BJ (cell line): ENCODE data around the gene GPX8. TPM values are rescaled to one million over a fixed set of nuclear protein-coding genes. Genes with fewer than 3 reads are reported as not detected.

Experiments used
- CTCF ChIA-PET: fragments of 350-600 bp; formaldehyde crosslinking; extraction: SDS; loops from one replicate; lab custom pipeline; 2021; ENCODE audit warnings: antibody characterized with exemption, inconsistent platforms; lab: Yijun Ruan, JAX
- POLR2A ChIA-PET: fragments of 300-600 bp; sonication (Branson Sonifier 250); formaldehyde crosslinking; extraction: SDS; loops from one replicate; lab custom pipeline; 2021; ENCODE audit warnings: antibody characterized with exemption; lab: Charles Lee
- DNase-seq: peaks from one replicate; pipeline ENCODE4 v3.0.0-alpha.2; 2011; ENCODE audit warnings: low read depth
- H3K27me3 ChIP-seq: 2 replicates; pipeline ENCODE4 v1.6.0; 2011; ENCODE audit warnings: low read length; ENCODE audit not compliant: control insufficient read depth, insufficient read depth
- H3K36me3 ChIP-seq: 2 replicates; pipeline ENCODE4 v1.5.1; 2011; ENCODE audit warnings: low read length; ENCODE audit not compliant: control insufficient read depth, insufficient read depth
- H3K4me3 ChIP-seq: 2 replicates; pipeline ENCODE4 v1.5.1; 2011; ENCODE audit warnings: low read depth, mild to moderate bottlenecking, control low read depth, low read length
- polyA plus RNA-seq: library from polyadenylated mRNA; depleted of rRNA; stranded (reverse); fragments of >200 nt; gene quantifications from 2 replicates; pipeline ENCODE4 v1.2.3, GENCODE V29; 2011
- TF ChIP-seq, protein P1 (sequence below): IDR thresholded peaks from 2 replicates; pipeline ENCODE4 v1.5.1; 2011; ENCODE audit warnings: low read depth, mild to moderate bottlenecking, control low read depth, inconsistent platforms, low read length, moderate library complexity; ENCODE audit not compliant: insufficient read depth

GPX8 gene
- polyA plus RNA-seq, 1 experiment, result 115 TPM

DNA sequence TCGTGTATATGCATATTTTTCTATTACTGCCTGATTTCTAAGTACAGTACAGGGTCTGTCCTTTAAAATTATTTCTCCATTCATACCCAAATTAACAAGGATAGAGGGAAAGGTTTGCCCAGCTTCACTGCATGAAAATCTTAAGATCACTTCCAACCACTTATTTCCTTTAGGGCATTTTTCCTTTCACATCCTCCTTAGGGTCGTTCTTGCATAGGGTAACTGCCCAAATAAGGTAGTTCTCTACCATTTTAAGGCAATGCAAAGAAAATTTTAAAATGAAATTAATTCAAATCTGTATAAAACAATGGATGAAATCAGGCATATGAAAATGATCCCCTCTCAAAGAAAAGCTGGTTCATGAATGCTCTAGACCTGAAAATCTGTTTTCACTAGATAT lies 17.1 kb downstream of the GPX8 start:
- CTCF ChIA-PET, result interaction anchor here (1.4 kb wide), 1 partner anchor 43 kb away, joined by 3 read pairs; no protein-coding TSS in a partner anchor
- POLR2A ChIA-PET, result no interaction called here
- peaks cover 28% of the 10 kb centered on the region for H3K27me3 ChIP-seq

DNA sequence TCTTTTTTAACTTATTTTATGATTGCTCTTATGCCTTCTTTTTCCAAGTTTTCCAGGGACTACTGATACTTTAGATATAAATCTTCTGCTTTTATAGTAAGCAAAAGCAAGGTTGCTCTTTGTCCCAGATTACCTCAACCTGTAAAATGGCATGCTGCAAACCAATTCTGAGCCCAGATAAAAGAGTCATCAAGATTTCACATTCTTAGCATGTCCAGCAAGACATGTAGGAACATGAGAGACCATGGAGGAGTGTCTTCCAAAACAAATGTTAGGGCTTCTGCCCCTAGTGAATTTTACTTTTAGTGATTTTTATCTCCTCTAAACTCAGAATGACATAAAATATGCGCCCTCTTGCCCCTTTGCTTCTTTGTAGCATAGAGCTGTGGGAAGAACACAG lies 20.0 kb downstream of the GPX8 start:
- ChIA-PET CTCF (interaction anchor here (1.2 kb wide), 1 partner anchor 46 kb away, joined by 3 read pairs; no protein-coding TSS in a partner anchor), POLR2A (no interaction called here)
- no peak overlapping the region for H3K4me3 ChIP-seq
- no peak for DNase-seq
- TF ChIP-seq, protein P1, sequence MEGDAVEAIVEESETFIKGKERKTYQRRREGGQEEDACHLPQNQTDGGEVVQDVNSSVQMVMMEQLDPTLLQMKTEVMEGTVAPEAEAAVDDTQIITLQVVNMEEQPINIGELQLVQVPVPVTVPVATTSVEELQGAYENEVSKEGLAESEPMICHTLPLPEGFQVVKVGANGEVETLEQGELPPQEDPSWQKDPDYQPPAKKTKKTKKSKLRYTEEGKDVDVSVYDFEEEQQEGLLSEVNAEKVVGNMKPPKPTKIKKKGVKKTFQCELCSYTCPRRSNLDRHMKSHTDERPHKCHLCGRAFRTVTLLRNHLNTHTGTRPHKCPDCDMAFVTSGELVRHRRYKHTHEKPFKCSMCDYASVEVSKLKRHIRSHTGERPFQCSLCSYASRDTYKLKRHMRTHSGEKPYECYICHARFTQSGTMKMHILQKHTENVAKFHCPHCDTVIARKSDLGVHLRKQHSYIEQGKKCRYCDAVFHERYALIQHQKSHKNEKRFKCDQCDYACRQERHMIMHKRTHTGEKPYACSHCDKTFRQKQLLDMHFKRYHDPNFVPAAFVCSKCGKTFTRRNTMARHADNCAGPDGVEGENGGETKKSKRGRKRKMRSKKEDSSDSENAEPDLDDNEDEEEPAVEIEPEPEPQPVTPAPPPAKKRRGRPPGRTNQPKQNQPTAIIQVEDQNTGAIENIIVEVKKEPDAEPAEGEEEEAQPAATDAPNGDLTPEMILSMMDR, result no peak
- H3K36me3 ChIP-seq, result no peaks in the 10 kb centered on the region
- H3K27me3 ChIP-seq, result peaks cover 24% of the 10 kb centered on the region

More for the DNA sequence above, 17.1 kb downstream of the GPX8 start:
- TF ChIP-seq, protein P1, result no peak
- DNase-seq, result no peak
- Histone ChIP-seq H3K4me3 (no peak overlapping the region), H3K36me3 (no peaks in the 10 kb centered on the region)

DNA sequence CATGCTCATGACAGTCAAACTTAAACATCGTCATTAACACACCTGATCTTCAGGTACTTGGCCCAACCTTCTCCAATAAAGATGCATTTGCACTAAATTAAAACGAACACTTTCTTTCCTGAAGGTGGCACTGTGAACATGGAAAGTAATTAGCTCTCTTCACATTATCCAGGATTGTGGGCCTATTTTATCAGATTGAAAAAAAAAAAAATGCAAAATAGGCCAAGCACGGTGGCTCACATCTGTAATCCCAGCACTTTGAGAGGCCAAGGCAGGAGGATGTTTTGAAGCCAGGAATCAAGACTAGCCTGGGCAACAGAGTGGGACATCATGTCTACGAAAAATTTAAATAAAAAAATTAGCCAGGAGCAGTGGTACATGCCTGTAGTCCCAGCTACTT lies 27.4 kb downstream of the GPX8 start:
- H3K4me3 ChIP-seq, result no peak overlapping the region
- peaks cover 17% of the 10 kb centered on the region for H3K27me3 ChIP-seq
- TF ChIP-seq, protein P1, result no peak
- no peaks in the 10 kb centered on the region for H3K36me3 ChIP-seq
- CTCF ChIA-PET, result no interaction called here
- POLR2A ChIA-PET, result no interaction called here
- no peak for DNase-seq

DNA sequence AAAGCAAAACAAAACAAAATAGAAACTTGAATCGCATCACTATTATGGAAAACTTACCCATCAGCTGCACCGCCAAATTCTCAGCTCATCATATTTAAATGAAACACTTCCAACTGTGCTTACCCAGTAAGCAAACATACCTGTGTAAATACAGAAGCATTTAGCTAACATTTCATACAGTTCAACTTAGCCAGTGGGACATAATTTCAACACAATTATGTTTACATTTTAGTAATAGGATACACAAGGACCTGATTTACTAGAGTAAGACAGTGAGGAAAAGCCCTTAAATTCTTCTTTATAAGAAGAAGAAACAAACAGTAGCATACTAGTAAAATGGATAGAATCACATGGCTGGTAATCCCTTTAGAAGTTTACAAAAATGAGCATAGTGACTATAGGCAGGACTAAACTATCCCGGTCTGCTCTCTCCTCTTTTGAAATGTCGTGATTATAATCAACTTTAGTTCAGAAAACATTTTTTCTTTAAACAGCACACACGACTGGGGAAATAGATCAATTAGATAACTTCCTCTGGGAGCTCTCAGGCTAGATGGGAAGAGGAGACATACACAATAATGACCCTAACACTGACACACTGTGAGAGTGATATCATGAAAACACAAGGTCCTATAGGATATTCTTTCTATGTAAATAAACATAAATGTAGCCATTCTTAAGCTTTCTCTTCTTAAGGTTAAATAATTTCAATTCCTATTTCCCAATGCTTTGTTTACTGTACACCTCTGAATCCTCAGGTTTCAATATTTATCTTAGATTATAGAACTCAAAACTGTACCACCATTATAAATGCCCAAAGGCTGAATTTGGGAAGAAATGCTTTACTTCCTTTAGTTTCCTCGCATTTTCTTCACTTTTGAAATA lies 28.9 kb downstream of the GPX8 start:
- POLR2A ChIA-PET, result no interaction called here
- DNase-seq, result no peak
- peaks cover 20% of the 10 kb centered on the region for H3K27me3 ChIP-seq
- no peak overlapping the region for H3K4me3 ChIP-seq
- TF ChIP-seq, protein P1, result no peak
- CTCF ChIA-PET, result interaction anchor here (0.7 to 0.9 kb wide), 2 partner anchors 16 to 37 kb away, joined by 3 to 4 read pairs; partner anchors contain the start of gene CDC20B
- no peaks in the 10 kb centered on the region for H3K36me3 ChIP-seq

DNA sequence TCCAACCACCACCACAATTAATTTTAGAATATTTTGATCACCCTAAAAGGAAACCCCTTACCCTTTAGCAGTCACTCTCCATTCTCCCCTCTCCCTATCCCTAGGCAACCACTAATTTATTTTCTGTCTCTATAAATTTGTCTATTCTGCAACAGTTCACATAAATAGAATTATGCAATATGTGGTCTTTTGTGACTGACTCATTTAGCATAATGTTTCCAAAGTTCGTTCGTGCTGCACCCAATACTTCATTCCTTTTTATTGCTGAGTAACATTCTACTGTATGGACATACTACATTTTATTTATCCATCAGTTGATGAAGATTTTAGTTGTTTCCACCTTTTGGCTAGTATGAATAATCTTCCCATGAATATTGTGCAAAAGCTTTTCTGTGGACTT lies 31.2 kb downstream of the GPX8 start:
- TF ChIP-seq, protein P1, result no peak
- CTCF ChIA-PET, result no interaction called here
- POLR2A ChIA-PET, result no interaction called here
- H3K36me3 ChIP-seq, result no peaks in the 10 kb centered on the region
- peaks cover 19% of the 10 kb centered on the region for H3K27me3 ChIP-seq
- DNase-seq, result no peak
- no peak overlapping the region for H3K4me3 ChIP-seq
